ENCODE measurements around the gene GARS1. TPM values are rescaled to one million over a fixed set of nuclear protein-coding genes. Genes with fewer than 3 reads are reported as not detected.
"Not testable (repeated sequence)": the region's sequence is repeated elsewhere in the genome, so short reads cannot be mapped to it uniquely, and the experiment has no call there.

GARS1 gene
- total RNA-seq, 1 donor from 2014 or later, result 140 TPM

DNA sequence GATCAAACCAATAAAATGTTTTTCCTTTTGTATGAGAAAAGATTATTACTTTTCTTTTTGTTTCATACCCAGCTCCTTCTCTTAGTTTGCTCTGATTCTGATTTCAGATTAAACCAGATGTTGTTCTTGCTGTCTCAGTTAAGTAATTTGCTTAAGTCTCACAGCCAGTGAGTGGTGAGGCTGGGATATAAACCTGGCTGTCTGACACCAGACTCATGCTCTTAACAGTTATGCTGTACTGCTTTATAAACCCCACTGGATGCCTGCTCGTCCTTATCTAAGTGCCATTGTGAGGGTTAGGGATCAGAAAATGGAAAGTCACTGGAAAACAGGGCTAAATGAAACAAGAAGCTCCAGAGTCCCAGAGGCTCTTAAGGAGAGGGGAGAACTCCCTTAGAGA, 24.3 kb downstream of the GARS1 start:
- DNase-seq (ENCODE audit: low read depth), result no peak

DNA sequence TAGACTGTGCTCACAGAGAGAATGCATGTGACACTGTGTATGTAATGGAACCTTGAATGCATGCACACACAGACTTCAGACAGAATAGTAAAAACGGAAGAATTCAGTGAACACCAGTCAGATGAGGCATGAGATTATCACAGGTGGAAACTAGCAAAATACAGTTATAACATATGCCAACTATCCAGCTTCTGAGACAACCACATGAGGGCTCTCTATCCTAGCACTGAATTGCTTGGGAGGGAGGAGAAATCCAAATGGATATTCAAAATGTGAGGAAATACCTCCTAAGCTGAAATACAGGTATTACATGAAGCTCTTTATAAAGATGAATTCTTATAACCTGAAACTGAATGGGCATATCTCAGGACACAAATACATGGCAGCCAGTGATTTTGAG, 30.6 kb downstream of the GARS1 start:
- no peak for DNase-seq (ENCODE audit: low read depth)

DNA sequence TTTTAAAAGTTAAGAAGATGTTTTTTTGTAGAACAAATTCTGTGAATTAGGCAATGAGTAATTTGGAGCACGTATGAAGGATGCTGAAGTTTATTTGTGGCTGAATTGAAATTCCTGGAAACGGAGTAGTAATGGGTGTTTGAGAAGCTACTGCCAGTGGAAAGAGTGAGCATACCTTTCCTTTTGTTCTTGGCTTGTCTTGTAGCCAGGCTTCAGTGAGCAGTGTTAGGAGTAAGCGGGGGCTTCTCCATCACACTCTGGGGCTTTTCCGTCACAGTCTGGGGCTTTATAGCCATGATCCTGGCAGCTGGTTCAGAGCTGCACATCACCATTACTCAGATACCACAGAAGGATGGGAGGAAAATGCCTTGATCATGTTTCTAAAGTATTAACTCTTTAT, 32.3 kb downstream of the GARS1 start:
- no peak for DNase-seq (ENCODE audit: low read depth)

DNA sequence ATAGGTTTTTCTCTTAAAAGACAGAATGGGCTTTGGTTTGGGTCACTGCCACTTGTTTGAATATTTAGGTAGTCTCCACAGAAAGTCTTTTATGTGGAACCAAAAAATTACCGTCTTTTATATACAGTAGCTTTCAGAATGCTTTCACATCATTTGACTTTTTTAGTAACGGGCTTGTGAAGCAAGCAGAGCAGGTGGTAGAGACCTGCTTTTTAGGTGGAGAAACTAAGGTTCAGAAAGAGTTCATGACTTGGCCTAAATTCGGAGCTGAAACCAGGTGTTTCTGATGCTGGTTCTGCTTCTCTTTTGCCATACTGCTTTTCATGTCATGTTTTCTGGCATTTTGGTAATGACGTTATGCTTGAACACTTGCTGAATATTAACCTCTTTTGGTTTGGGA, 36.3 kb downstream of the GARS1 start:
- no peak for DNase-seq (ENCODE audit: low read depth)

DNA sequence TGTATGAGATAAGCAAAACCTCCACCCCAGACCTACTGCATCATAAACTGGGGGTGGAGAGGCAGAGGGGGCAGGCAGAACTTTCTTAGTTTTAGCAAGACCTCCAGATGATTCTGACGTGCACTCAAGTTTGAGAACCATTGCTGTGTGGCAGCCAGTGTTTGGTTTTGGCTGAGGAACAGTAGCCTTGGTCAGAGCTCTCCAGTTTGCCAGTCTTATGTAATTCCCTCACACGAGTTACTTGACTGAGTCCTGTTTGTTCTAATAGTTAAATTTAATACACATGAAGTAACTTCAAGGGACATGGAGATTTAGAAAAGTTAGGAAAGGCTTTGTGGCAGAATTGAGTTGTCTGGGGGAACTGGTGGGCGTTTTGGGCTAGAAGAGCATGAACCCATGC, 38.5 kb downstream of the GARS1 start:
- no peak for DNase-seq (ENCODE audit: low read depth)

DNA sequence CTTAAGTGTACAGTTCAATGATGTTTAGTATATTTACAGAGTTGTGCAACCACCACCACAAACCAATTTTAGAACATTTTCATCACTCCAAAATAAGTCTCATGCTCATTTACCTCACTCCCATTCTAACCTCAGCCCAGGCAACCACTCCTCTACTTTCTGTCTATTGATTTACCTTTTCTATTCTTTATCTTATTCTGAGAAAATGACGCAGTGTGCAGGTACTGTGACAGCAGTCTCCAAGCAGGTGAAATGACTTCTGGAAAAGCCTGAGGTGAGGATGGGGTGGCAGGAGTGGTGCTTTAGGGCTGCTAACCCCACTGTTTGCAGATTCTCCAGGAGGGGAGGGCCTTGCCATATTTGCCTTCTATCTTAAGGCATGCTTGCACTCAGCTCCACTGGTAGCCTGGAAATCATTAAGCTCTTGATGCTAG, 39.5 kb downstream of the GARS1 start:
- no peak for DNase-seq (ENCODE audit: low read depth)

DNA sequence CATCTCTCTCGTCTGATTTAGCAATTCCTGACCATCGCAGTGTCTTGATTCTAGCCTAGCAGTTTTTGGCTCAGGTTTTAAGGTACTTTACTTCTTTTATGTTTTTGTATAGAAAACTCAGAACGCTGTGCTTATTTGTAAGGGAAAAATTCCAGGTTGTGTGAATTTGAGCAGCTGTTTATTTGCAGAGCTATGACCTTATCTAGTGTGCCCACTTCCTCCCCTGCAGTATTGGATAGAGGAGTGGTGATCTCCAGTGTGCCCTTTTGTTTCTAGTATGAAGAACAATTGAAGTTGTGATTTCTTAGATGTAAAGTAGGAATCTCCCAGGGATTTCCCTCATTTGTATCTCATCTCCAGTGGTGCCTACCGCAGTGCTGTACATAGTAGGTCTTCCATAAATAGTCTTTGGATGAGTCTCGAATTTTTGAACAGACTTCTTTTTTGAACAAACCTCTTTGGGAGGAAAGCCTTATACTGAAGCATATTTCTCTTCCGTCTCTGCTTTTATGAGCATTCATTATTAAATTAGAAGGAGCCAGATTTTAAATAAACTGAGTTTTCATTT, 40.0 kb downstream of the GARS1 start:
- DNase-seq (ENCODE audit: low read depth), result no peak

DNA sequence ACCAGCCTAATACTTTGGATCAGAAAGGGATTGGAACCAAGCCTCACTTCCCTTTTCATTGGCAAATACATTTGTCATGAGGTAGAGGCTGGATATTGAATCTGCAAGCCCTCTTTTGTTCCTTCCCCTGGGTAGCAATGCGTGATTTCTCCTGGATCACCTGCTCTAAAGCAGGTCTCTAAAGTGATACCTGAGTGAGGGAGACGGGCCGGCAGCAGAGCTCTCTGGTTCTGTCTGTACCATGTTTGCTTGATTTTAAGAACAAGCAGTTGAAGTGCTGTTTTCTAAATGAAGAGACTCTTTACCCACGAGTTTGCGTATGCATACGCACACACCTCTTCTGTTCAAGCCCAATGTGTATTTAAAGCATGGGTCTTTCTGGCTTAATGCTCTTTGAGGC, 41.1 kb downstream of the GARS1 start:
- no peak for DNase-seq (ENCODE audit: low read depth)

DNA sequence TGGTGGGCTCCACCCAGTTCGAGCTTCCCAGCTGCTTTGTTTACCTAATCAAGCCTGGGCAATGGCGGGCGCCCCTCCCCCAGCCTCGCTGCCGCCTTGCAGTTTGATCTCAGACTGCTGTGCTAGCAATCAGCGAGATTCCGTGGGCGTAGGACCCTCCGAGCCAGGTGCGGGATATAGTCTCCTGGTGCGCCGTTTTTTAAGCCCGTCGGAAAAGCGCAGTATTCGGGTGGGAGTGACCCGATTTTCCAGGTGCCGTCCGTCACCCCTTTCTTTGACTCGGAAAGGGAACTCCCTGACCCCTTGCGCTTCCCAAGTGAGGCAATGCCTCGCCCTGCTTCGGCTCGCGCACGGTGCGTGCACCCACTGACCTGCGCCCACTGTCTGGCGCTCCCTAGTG, 47.6 kb downstream of the GARS1 start:
- not testable (repeated sequence) for DNase-seq (ENCODE audit: low read depth)

DNA sequence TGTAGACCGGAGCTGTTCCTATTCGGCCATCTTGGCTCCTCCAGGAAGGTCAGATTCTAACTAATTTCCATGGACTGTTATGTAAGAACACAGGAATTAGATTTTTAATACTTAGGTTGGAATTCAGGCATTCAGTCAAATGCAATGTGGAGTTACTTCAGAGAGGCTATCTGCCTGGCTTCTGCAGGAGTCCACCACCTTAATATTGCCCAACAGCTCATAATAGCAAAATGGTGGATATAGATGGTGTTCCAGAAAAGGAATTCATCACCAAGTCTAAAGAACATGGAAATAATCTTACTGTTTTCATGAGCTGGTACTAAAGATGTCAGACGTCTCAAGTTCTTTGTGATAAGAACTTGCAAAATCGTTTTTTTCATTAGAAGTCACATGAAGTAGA, 48.1 kb downstream of the GARS1 start:
- DNase-seq (ENCODE audit: low read depth), result no peak

DNA sequence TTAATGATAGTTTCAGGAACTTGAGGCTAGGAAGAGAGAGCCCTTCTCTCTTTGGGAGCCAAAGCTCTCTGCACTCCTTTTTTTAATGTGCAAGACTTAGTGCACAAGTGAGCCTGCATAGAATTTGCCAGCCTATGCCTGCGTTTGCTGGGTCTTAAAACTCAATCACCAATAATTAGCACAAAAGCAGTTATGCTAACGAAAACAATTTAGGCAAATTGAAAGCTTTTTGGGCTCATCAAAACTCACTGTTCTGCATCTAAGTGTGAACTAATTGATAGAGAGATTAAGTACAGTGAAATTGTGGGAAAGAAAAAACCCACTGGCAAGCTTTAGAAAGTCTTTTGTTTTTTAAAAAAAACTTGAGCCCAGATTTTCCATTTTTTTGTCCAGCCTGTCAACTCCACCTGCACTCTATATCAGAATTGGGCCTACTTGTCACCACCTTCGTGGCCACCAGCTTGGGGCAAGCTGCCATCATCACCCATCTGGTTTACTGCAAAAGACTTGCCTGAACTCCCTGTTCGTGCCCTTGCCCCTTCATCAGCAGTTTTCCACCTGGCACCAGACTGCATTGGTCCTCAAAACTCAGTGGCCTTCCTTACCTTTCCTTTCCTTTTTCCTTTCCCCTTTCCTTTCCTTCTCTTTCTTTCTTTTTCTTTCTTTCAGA, 49.7 kb downstream of the GARS1 start:
- DNase-seq (ENCODE audit: low read depth), result no peak

DNA sequence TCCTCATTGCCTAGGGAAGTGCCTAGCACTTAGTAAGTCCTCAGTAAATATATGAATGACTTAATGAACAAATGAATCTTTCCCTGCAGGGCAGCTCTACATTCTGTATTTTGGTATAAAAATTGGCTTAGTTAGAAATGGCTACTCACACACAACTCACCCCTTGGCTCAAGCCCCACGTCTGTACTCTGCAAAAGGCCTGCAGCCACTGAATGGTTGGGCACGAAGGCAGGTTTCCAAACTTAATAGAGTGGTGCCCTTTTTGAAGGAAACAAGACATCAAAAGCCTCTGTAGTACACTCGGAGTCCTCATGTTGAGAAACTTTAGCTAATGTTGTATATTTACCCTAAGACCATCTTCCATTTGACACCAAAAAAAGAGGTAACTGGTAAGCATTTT, 51.0 kb downstream of the GARS1 start:
- no peak for DNase-seq (ENCODE audit: low read depth)

DNA sequence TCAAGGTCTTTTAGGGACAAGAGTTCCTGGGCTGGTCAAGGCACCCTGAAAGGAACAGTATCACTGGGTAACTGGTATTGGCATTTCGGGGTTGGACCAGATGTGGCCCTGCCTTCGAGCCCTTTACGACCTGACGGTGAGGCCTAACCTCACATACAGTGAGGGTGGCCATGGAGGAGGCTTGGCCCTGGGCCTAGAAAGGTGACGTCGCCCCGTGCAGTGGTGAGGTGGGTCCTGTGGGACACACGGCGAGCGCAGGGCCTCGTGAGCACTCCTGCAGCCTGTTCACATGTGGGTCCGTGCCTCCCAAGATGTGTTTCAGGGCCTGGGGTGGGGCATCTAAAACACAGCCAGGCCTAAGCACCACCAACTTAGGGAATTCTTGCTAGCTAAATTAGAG, 51.5 kb downstream of the GARS1 start:
- DNase-seq (ENCODE audit: low read depth), result no peak

DNA sequence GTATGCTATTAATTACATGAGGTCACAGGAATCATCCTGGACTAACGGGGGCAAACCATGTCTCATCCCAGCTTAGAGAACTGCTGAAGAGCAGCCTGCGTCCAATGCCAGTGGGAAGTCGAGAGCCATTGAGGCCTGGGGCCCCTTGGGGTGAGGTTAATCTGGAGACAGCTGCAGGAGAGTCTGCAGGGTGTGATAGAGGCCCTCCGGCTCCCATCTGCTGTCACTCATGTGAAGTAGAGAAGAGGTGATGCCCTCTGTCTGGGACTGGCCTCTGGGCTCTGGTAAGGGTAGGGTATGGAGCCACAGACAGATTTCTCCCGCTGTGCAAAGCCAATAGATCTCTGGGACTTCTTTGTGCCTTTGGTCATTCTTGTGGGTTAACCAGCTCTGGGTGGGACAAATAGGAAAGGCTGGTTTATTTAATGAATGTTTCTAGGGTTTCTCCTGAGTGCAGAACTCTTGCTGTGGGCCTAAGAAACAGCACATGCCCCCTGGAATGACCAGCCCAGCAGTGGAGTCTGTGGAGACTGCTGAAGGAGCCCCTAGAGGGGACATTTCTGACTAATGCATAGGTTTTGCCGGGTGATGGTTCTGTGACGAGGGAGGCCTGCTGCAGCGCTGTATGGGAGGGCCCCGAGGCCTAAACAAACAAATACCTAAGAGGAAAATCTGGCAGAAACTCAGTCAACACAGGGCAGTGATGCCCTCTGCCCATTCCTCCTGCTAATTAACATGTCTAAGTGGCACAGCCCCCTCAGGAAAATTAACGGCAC, 53.1 kb downstream of the GARS1 start:
- peak; percentile 24 for DNase-seq (ENCODE audit: low read depth)

DNA sequence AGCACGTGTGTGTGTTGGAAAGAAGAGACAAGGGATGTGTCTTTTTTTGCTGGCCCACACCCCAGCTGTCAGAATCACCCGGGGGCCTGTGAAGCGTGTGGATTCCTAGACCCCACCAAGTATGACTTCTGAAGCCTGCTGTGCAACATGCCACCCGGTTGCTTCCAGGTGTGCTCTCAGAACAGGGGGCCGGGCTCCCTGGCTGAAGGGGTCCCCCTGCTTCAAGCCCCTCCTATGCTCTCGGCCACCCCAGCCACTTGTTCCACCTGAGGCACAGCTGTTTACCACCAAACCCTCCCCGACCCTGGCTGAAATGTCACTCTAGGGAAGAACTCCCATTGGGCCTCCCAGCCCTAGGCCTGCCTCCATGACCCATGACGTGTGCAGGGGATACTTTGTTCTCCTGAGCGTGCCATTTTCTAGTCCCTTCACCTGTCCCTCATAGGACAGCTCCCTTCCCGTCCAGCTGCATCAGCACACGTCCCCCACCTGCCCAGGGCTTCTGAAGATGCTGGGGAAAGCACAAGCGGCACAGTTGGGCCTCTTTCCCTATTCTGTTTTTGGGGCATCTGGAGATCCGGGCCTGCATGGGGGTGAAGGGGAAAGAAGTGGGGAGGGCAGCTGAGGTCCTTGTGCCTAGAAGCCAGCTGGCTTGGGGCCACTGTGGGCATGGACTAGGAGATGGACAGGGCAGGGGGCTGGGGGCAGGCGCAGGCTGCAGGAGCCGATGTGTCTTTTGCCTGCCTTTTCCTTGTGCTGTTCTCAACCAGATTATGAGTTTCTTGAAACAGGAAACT, 54.3 kb downstream of the GARS1 start:
- no peak for DNase-seq (ENCODE audit: low read depth)

DNA sequence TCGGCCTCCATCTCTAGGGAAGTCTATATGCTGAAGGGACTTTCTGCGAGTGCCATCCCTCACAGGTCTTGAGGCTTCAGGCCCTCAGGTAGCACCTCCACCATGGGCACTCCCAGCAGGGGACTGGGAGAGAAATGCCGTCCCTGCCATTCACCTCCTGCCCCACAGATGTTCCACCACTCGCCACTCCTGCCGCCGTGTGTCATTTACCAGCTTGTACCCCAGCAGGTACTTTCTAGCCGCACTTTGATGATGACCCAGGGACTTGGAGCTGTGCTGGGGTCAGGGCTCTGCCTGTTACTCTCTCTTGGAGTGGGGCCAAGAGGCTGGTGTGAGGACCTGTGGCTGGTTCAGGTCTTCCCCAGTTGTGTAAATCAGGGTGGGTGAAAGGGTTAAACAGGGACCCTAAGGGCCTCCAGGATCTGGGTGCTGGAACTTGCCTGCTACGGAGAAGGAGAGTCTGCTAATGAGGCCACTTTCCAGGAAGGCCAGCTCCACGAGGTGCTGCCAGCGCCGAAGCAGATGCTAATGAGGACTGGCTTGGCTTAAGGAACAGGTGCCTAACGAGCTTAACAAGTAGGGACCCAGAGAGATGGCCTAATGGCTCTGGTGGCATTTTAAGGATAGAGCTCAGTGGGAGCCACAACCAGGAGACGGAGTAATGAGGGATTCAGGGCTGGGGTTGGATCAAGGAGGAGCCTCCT, 55.2 kb downstream of the GARS1 start:
- DNase-seq (ENCODE audit: low read depth), result no peak

DNA sequence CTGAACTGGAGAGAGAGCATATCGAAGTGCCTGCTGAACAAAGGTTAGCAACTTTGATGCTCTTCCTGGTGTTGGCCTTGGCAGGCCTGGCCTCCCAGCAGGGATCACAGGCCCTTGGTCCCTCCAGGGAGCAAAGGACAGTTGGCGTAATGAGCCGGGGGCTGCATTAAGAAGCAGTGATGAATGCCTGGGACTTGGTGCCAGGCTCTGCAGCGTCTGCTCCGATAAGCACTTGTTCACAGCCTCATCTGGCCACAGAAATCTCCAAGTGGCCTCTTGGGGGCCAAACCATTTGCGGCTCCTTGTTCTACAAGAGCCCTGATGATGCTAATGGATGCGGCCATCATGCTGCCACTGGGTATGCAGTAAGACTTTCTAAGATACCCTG, 55.7 kb downstream of the GARS1 start:
- DNase-seq (ENCODE audit: low read depth), result no peak

DNA sequence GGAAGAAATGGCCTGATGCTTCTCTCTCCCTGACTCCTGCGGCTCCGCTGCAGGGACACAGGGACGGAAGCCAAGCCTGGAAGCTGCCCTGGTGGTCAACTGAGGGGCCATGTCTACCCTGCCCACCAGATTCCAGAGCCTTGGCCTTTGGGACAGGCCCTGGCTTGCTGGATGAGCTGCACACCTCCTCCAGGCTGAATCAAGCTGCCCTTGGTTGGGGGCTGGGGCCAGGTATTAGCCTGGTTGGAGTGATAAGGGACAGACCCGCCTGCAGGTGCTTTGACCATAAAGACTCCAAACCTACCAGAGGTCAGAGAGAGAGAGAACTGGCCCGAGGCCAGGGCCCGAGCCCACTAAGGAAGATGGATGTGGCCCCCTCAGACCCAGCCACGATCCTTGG, 57.5 kb downstream of the GARS1 start:
- no peak for DNase-seq (ENCODE audit: low read depth)

DNA sequence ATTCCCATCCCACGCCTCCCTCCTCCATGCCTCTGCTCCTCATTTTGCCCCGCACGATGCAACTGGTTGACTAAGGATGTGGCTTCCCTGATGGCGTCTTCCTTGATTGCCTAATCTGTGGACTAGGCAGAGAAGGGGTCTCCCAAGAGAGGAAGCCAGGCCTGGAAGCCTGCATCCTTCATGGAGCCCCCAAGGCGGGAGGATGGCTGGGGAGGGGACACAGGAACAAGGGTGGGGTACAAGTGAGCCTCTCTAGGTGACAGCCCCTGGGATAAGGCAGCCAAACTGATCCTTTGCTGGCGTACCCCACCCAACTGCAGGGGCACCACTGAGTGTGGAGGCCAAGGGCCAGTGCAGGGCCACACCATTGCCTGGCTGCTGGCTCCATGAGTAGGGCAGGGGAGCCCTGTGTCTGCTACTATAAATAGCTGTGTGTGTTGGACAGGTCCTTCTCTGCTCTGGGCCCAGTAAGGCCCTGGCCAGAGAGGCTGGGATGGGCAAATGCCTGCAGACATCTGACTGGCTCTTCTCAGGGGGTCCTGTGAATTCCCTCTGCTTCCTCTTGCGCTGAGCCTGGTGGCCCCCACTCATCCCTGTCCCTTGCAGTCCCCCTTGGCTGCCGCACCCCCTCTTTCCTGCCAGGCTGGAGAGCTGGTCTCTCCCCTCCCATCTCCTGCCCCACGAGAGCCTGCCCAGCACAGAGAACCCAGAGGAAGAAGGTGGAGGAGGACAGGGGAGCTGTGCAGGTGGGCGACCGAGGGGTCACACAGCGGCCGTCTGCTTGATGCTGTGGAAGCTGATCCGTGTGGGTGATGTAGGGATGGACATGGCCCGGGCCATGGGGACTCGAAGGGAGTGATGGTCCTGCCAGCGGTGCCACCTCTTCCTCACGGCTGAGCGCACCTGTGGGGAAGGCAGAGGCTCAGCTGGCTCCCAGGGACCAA, 58.3 kb downstream of the GARS1 start:
- no peak for DNase-seq (ENCODE audit: low read depth)
